ENCODE results near the gene M1AP.

DNA sequence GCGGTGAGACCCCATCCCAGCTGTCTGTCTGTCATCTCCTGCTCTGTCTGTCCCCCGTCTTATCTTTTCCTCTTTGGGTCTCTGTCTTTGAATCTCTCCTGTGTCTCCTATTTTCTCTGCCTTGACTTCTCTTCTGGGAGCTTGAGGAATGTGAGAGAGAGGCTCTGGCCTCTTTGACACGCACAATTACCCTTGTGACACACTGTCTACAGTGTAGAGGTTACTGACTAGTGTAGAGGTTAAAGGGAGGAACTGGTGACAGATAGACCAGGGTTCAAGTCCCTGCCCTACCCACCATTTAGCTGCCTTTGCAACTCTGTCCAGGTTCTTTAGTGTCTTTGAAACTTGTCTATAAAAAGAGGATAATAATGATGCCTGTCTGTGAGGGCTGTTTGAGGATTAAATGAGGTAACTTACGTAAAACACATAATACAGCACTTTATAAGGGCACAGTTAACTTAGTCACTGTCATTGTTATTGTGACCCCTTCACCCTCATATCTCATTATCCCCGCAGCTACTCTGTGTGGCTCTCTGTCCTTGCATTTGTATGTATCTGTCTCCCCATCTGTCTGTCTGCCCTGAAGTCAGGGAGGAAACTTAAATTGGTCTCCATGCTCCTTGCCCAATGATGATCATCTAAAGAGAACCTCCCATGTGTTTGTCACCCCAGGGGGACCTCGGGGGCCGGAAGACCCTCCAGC lies 25.8 kb upstream of the M1AP start:
- TF ChIP-seq, protein P1, sequence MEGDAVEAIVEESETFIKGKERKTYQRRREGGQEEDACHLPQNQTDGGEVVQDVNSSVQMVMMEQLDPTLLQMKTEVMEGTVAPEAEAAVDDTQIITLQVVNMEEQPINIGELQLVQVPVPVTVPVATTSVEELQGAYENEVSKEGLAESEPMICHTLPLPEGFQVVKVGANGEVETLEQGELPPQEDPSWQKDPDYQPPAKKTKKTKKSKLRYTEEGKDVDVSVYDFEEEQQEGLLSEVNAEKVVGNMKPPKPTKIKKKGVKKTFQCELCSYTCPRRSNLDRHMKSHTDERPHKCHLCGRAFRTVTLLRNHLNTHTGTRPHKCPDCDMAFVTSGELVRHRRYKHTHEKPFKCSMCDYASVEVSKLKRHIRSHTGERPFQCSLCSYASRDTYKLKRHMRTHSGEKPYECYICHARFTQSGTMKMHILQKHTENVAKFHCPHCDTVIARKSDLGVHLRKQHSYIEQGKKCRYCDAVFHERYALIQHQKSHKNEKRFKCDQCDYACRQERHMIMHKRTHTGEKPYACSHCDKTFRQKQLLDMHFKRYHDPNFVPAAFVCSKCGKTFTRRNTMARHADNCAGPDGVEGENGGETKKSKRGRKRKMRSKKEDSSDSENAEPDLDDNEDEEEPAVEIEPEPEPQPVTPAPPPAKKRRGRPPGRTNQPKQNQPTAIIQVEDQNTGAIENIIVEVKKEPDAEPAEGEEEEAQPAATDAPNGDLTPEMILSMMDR (IDR thresholded peaks at IDR 0.05; ENCODE audit: borderline replicate concordance, extremely low read depth, low read length, poor library complexity, severe bottlenecking), result no peak
- TF ChIP-seq EZH2 (IDR thresholded peaks at IDR 0.05; ENCODE audit: borderline replicate concordance, low read depth, low read length, severe bottlenecking), result no peak

Measured in DND-41 (cell line).